ENCODE data around the gene ABCC6.

Gene ABCC6

DNA sequence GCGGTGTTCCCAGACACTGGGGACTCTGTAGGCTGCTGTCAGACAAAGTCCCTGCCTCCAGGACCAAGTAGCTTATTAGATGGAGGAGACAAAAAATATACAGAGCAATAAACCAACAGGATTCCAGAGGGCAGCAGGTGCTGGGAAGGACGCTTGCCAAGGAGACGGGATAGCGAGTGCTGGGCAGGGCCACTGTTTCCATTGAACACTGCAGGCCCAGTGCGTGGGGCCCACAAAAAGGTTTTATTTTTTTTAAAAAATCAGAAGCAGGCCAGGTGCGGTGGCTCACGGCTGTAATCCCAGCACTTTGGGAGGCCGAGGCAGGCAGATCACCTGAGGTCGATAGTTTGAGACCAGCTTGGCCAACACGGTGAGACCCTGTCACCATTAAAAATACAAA, 84.2 kb downstream of the ABCC6 start:
- DNase-seq, result no peak

DNA sequence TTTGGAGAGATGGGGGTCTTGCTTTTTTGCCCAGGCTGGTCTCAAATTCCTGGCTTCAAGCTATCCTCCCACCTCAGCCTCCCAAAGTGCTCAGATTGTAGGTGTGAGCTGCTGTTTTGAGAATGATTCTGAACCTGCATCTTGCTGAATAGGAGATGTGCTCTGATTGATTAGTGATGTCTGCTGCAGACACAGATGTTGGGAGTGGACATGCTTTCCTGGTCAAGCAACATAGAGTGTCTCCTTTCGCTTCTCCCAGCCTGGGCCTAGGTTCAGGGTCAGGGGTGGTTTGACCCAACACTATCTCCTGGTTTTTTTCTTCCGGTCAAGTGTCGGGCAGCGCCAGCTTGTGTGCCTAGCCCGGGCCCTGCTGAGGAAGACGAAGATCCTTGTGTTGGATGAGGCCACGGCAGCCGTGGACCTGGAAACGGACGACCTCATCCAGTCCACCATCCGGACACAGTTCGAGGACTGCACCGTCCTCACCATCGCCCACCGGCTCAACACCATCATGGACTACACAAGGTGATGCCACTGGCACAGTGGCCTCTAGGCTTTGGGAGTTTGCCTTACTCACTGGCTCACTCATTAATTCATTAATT, 85.2 kb downstream of the ABCC6 start:
- no peak for DNase-seq

DNA sequence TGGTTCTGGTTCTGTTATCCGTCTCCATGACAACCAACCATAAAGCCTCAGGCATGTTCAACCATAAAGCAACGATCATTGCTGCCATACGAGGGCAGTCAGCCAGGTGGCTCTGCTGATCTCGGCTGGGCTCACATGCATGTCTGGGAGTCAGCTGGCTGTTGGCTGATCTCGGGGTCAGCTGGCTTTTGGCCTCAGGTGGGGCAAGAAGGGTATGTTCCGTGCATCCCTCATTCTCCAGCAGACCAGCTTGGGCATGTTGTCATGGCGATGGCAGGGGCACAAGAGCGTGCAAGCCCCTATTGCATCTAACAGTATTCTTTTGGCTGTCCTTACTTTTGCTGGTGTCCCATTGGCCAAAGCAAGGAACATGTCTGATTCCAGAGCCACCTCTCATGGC, 86.2 kb downstream of the ABCC6 start:
- no peak for DNase-seq

DNA sequence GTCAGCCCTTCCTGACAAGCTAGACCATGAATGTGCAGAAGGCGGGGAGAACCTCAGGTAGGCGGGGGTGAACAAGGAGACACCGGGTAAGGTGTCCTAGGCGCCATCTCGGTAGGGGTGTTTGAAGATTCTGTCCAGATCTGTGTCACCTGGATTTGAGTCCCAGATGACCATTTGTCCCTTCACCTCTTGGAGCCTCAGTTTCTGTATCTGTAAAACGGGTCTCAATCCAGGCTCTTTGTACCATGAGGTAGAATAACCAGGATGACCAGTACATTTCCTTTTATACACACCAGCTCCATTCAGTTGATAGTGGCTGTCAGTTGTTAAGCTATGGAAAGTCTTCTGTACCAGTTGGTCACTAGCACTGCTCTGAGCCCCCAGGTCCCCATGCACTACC, 86.7 kb downstream of the ABCC6 start:
- no peak for DNase-seq

DNA sequence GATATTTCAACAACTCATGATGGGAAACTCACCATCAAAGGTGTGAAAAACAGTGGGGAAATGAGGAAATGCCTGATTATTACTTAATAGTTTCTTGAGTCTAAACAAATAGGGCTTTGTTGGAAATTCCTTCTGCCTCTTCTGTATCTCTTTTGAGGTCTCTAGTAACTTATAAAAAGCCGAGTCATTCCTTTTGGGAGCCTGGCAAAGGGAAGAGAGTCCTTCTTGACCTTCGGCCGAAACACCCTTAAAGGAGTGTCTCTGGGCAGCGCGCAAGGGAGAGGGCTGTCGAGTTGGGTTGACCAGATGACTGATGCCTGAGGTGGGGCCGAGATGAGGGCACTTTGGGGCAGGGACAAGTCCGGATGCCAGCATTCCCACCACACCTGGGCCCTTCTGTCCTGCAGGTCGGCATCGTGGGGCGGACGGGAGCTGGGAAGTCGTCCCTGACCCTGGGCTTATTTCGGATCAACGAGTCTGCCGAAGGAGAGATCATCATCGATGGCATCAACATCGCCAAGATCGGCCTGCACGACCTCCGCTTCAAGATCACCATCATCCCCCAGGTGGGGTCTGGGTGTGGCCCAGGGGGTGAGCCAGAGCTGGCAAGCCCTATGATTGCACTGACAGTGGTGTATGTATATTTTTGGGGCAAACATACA, 89.2 kb downstream of the ABCC6 start:
- no peak for DNase-seq

DNA sequence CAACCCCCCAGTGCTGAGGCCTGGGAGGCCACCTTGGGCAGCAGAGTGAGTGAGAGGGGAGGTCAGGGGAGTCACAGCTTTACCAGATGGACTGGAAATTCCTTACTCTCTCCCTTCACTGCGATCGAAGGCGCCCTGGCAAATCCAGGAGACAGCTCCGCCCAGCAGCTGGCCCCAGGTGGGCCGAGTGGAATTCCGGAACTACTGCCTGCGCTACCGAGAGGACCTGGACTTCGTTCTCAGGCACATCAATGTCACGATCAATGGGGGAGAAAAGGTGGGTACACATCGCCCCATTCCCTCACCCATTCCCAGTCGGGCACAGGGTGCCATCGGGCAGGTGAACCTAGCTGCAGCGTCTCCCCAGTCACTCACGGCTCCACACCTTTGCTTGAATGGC, 91.6 kb downstream of the ABCC6 start:
- DNase-seq, result no peak

DNA sequence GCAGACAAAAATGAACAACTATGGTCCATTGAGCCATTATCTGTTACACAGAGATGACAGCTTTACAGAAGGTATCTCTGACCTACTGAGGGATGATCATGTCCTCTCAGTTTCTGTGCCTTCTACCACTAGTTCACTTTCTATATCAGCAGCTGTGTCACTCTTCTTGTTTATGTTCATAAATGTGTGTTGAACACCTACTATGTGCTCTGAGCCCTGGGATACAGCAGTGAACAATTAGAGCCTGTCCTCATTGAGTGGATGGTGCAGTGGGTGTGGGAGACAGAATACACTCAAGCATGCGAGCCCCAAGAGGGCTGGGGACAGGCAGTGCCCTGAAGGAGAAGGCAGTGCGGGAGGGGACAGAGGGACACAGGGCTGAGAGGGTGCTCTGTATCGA, 92.1 kb downstream of the ABCC6 start:
- DNase-seq, result no peak

DNA sequence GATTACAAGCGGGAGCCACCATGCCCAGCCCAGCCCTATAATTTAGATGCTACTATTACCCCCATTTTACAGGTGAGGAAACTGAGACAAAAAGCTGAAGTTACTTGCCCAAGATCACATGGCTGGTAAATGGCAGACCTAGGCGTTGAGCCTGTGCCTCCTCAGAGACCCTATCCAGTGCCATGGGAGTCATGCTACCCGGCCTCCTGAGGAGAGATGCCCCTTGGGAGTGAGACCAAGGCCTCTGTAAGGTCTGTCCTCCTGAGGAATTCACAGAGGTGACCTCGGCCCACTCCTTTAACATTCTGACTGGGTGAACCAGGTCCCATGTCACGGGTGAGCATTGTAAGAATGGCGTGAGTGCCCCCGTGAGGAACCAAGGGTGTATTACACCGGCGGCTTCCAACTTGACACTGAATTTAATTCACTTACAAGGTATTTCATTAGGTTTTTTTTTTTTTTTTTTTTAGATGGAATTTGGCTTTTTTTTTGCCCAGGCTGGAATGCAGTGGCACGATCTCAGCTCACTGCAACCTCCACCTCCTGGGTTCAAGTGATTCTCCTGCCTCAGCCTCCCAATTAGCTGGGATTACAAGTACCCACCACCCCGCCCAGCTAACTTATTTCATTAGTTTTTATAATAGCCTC, 95.7 kb downstream of the ABCC6 start:
- DNase-seq, result peak; percentile 30 to 48 (median 38)

DNA sequence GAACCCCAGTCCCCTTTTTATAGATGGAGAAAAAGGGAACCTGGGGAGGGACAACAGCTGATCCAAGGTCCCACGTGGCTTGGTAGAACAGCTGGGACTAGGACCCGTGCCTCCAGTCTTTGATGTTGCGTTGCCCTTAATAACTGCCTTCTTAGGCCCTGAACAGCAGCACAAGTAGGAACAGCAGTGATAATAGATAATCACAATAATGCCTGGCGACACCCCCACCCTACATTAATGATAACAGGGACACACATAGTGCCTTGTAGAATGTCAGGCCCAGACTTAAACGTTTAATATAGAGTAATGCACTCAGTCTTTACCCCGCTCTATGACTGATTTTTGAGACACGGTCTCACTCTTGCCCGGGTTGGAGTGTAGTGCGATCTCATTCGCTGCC, 96.4 kb downstream of the ABCC6 start:
- DNase-seq, result no peak

DNA sequence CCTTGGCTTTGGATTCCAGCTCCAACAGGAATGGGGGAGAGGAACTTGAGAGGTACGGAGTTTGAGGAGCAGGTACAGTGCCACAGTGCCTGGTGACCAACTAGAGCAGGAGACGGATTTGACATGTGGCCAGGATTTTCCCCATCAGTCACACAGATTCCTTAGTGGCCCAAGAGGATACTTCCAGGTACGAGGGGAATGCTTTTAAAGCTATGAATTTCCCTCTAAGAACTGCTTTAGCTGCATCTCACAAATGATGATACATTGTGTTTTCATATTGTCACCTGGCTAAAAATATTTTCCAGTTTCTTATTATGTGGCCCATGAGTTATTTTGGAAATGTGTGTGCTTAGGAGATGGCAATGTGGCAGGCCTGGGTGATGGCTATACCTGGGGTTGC, 98.3 kb downstream of the ABCC6 start:
- DNase-seq, result no peak

DNA sequence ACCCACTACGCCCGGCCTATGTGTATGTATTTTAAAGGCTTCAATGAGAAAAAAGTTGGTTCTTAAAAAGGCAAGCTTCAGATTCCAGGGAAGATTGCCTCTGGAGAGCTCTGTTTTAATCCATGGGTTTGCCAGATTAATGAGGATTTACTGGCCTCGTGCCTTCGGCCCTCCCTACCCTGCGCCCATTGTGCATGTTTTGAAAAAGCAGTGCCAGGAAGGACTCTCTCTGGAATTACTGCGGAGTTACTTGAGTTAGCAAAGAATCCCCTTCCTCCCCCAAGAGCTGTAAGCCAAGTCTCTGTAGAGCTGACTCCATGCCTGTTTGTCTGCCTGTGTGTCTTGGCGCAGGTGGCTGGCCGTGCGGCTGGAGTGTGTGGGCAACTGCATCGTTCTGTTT, 98.9 kb downstream of the ABCC6 start:
- DNase-seq, result no peak

DNA sequence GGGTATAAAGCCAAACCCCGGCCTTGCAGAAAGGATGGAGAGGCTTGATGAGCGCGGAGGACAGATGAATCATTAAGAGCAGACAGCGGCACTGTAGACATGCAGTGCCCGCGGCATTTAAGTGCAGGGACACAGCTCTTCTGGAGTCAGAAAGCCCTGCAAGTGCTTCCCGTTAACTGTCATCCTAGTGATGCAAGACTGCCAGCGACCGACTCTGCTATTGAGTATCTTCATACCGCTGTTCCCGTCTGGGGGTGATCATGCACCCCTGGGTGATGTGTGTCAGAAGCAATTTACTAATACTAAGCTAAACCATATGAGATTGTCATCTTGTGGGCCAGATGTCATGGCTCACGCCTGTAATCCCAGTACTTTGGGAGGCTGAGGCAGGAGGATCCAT, 101.0 kb downstream of the ABCC6 start:
- no peak for DNase-seq

DNA sequence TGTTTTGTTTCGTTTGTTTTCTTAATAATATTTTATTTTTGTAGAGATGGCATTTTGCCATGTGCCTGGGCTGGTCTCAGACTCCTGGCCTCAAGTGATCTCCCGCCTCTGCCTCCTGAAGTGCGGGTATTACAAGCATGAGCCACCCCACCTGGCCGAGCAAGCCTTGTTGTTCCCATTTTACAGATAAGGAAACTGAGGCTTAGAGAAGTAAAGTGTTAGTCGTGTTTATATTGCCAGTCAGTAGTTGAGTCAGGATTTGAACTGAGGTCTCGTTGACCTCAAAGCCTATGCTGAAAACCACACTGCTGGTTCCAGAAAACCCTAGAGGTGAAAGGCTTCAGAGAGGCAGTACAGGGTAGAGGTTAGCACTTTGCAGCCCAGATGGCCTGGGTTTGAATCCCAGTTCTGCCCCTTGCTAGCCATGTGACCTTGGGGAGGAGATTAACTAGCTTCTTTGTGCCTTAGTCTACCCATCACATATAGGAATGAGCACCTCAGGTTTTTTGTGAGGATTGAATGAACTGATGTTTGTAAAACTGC, 102.0 kb downstream of the ABCC6 start:
- no peak for DNase-seq

DNA sequence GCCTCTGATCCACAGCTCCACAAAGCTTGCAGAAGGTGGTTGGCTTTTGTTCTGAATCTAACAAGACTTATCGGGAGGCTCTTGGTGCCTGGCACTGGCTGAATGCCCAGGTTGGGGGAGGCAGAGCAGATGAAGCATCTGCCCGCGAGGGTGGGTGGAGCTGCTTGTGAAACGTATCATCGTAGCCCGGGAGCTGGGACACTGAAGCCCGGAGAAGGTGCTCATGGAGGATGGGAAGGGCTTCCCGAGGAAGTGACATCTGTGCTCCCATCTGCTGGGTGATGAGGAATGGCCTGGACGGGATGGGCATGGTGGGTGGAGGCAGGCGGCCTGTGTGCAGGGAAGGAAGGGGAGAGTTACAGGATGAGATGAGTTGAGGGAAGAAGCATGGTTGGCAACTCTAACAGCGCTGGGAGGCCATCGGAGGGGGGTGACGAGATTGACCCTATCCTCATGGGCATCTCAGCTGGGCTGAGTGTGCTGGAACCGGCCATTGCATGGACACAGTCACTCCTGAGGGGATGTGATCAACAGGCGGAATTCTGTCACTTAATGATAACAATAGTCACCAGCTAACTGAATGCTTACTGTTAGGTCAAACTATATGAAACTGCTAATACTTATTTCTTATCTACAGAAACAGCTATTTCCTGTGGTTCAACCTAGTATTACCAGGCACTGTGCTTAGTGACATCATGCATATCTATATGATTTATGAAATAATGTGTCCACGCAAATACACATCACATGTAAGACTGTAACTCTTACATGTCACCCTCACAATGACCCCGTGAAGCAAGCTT, 102.7 kb downstream of the ABCC6 start:
- no peak for DNase-seq

DNA sequence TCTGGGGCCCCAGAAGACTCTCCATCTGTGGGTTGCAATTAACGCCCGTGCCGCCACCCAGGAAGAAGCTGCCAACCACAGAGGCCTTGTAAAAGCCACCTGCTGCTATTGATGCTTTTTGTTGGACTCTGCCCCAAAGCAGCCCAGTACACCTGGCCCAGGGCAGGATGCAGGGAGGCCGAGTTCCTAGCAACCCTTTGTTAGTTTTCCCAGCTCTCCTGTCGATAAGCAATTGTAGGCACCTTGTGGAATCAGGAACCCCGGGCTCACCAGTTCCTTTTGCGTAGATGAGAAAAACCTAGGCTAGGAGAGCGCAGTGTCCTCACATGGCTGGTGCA, 103.3 kb downstream of the ABCC6 start:
- no peak for DNase-seq

DNA sequence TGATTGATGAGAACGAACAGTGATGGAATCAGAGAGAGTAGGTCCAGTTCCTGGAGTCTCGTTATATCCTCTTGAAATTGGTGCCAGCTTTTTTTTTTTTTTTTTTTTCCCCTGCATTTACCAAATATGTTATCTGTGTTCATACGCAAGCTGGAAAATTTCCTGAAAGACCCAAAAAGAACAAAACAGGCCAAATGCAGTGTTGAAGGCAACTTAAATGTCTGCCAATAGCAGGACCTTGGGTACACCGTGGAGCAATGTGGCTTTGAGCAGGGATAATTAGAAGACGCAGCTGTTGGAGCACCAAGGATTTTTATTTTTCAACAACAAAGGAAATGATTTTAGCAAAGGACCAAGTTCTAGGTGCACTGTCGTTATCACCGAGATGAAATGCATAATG, 105.0 kb downstream of the ABCC6 start:
- no peak for DNase-seq

DNA sequence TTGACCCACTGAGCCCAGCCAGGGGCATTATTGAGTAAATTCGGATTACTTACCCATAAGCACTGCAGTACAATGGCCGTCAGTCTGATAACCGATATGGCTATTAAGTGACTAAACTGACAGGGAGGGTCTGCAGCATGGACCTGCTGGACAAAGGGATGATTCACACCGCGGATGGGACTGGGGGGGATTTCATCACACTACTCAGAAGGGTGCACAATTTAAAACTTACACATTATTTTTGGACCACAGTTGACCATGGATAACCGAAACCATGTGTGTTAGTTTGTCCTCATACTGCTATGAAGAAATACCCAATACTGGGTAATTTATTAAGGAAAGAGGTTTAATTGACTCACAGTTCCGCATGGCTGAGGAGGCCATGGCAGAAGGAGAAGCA, 106.5 kb downstream of the ABCC6 start:
- DNase-seq, result no peak

DNA sequence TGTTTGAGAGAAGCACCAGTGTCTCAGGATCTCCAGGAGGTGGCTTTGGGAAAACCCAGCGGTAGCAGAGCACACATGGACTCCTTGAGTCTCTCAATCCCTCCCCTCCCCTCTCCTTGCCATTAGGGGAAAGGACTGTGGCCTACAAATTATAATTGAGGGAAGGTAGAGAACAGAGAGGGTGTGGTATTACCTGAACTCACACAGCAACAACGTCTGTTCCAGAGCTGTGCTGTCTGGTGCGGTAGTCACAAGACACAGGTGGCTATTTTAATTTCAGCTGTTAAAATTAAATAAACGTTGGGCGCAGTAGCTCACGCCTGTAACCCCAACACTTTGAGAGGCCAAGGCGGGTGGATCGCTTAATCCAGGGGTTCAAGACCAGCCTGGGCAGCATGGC, 110.2 kb downstream of the ABCC6 start:
- no peak for DNase-seq

DNA sequence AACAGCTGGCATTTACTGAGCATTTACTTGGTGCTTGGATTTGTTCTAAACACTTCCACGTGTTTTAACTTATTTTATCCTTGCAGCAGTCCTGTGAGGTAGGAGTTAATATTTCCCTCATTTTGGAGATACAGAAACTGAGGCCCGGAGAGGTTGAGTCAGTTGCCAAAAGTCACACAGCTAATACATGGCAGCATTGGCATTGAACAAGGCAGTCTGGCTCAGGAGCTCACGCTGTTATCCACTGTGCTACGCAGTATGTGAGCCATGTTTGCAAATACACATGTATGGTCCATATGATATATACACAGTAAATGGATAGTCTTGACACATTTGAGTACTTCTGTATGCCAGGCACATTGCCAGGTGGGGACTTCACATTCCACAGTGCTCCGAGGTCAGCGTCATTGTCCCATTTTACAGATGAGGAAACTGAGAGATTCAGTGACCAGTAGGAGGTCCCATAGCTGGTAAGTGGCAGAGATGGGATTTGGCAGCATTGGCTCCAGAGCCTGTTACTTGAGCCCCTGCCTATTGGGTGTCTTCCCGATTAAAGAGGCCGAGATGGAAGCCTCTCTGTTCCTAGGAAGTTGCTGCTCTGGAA, 110.7 kb downstream of the ABCC6 start:
- DNase-seq, result no peak

DNA sequence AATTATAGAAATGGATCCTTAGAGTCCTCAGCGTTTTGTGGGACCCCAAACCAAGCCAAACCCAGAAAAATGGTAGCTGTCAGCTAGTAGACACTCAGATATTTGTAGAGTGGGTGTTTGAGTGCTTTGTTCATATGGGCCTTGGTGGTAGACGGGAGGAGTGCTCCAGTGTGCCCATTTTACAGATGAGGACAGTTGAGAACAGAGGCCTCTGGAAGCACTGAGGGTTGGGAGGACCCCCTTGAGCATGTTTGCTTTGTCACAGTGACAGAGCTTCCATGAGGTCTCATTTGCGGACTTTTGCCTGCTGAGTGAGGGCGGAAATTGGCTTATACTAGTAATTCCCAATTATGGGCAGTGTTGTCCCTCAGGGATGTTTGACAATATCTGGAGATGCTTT, 111.7 kb downstream of the ABCC6 start:
- DNase-seq, result no peak

DNA sequence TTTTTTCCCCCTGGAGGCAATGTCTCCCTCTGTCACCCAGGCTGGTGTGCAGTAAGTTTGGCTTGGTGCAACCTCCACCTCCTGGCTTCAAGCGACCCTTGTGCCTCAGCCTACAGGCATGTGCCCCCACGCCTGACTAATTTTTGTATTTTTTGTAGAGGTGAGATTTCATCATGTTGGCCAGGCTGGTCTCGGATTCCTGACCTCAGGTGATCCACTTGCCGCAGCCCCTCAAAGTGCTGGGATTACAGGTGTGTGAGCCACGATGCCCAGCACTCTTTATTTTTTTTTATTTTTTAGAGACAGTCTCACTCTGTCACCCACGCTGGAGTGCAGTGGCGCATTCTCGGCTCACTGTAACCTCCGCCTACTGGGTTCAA, 113.2 kb downstream of the ABCC6 start:
- no peak for DNase-seq

DNA sequence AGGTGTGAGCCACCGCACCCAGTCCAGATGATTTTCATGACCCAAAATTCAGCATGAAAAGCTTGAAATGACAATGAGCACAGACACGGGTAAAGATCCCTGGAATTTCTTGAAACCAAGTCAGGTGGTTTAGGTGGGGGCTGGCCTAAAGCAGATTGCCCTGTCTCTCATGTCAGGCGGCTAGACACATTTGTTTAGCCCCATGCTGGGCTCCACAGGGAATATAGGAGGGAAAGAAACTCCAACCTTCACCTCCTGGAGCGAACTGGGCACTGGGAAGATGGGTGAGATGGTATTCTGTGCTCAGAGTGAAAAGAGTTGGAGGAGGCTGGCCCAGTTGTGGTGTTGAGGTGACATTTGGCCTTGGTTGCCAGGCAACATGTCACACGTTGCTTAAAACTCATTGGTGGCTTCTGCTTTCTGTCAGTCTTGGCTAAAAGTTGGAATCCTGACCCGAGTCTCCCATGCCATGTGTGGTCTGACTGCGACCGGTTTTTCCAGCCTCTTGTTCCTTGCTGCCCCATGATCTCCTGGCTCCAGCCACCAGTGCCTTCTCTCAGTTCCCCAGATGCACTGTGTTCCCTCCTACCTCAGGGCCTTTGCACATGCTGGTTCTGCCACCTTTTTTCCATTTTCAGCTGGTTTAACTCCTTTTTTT, 113.7 kb downstream of the ABCC6 start:
- DNase-seq, result no peak

DNA sequence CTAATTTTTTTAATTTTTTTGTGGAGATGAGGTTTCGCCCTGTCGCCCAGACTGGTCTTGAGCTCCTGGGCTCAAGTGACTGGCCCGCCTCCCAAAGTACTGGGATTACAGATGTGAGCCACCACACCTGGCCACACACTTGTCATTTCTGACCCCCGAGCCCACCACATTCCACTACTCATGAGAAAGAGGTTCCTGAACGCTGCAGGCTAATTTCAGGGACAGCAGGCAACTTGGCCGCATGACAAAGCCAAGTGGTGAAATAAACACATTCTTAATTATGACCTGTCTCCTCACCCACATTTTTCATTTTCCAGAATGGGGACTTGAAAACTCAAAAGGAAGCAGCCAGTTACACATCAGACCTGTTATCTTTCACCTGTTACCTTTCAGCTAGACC, 114.5 kb downstream of the ABCC6 start:
- no peak for DNase-seq

All from activated naive CD4-positive, alpha-beta T cell (primary cell).